Testis (tissue), 2 donors: ENCODE measurements around the gene PRMT3.

Source experiments
- CTCF ChIP-seq, 3 experiments: fragments of 450-650 bp in 2 of 3; fragments of 200-600 bp in 1 of 3; sonication (generic) in 1 of 3; IDR thresholded peaks; one replicate each; pipeline ENCODE4 v1.5.1; 2016 to 2019; ENCODE audit warnings: antibody characterized with exemption in 3 of 3, mild to moderate bottlenecking in 2 of 3, moderate library complexity in 1 of 3
- POLR2A ChIP-seq: fragments of 450-650 bp; IDR thresholded peaks from one replicate; pipeline ENCODE4 v1.6.1; 2017; ENCODE audit warnings: antibody characterized with exemption, mild to moderate bottlenecking, moderate library complexity

- TF ChIP-seq CTCF (IDR thresholded peaks at IDR 0.05) (no peak), POLR2A (no peak)
These were observed 15.5 kb downstream of the PRMT3 start for GRCh38 chr11:20403059-20403458.
